ENCODE measurements around the gene BCAS1. TPM values are rescaled to one million over a fixed set of nuclear protein-coding genes. Genes with fewer than 3 reads are reported as not detected.
"Not testable (repeated sequence)": the region's sequence is repeated elsewhere in the genome, so short reads cannot be mapped to it uniquely, and the experiment has no call there.

The BCAS1 gene
- total RNA-seq, 2 experiments from 2014 or later, result 0.06 to 0.10 TPM

DNA sequence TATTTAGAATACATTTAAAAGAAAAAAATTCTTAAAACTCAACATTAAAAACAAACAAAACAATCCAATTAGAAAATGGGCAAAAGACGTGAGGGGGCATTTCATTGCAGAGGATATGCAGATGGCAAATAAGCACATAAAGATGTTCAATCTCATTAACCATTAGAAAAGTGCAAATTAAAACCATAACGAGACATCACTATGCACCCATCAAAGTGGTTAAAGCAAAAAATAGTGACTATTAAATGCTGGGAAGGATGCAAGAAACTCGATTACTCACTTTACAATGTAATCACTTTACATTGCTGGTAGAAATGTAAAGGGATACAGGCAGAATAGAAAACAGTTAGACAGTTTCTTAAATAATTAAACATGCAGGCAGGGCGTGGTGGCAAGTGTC lies 59.0 kb downstream of the BCAS1 start:
- H3K36me3 Mint-ChIP-seq, result no peaks in the 10 kb centered on the region
- H3K27ac Mint-ChIP-seq, result no peak overlapping the region
- no peak for DNase-seq
- no peaks in the 10 kb centered on the region for H3K4me1 Mint-ChIP-seq
- H3K4me3 Mint-ChIP-seq, result no peak overlapping the region
- H3K27me3 Mint-ChIP-seq, result no peaks in the 10 kb centered on the region
- no peaks in the 10 kb centered on the region for H3K9me3 Mint-ChIP-seq

GRCh38 chr20:54006216-54006615 lies 64.2 kb downstream of the BCAS1 start:
- DNase-seq, H3K4me3 Mint-ChIP-seq, H3K4me1 Mint-ChIP-seq, H3K36me3 Mint-ChIP-seq, H3K27ac Mint-ChIP-seq, H3K27me3 Mint-ChIP-seq: not testable (repeated sequence)
- H3K9me3 Mint-ChIP-seq, result peaks cover 11% of the 10 kb centered on the region

DNA sequence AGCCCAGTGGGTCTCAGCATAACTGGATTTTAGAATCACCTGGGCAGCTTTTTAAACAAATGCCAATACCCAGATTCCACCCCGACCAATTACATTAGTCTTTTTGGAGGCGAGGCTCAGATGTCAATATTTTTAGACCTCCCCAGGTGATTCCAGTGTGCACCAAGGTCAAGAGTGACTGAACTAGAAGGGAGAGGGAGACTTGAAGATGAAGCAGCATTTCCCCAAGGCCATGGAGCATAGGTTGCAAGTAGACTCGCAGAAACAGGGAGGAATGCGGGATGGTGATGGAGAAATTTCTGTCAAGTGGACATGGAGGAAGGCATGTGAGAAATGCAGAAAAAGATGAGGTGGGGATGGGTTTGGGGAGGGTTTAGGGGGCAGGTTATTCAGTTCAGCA lies 64.9 kb downstream of the BCAS1 start:
- peaks cover 7% of the 10 kb centered on the region for H3K36me3 Mint-ChIP-seq
- H3K4me3 Mint-ChIP-seq, result no peak overlapping the region
- peaks cover 3% of the 10 kb centered on the region for H3K27me3 Mint-ChIP-seq
- no peak for DNase-seq
- H3K27ac Mint-ChIP-seq, result no peak overlapping the region
- peaks cover 6% of the 10 kb centered on the region for H3K4me1 Mint-ChIP-seq
- peaks cover 16% of the 10 kb centered on the region for H3K9me3 Mint-ChIP-seq

GRCh38 chr20:54004445-54004844 lies 65.9 kb downstream of the BCAS1 start:
- H3K4me3 Mint-ChIP-seq, result no peak overlapping the region
- H3K4me1 Mint-ChIP-seq, result peaks cover 6% of the 10 kb centered on the region
- H3K36me3 Mint-ChIP-seq, result peaks cover 10% of the 10 kb centered on the region
- no peak overlapping the region for H3K27ac Mint-ChIP-seq
- peaks cover 20% of the 10 kb centered on the region for H3K9me3 Mint-ChIP-seq
- H3K27me3 Mint-ChIP-seq, result peaks cover 4% of the 10 kb centered on the region
- no peak for DNase-seq

- H3K4me1 Mint-ChIP-seq, result peaks cover 6% of the 10 kb centered on the region
- H3K4me3 Mint-ChIP-seq, result no peak overlapping the region
- DNase-seq, result no peak
- H3K27me3 Mint-ChIP-seq, result peaks cover 7% of the 10 kb centered on the region
- peaks cover 10% of the 10 kb centered on the region for H3K36me3 Mint-ChIP-seq
- H3K9me3 Mint-ChIP-seq, result peaks cover 20% of the 10 kb centered on the region
- no peak overlapping the region for H3K27ac Mint-ChIP-seq
Measured at GRCh38 chr20:54002741-54003140, 67.7 kb downstream of the BCAS1 start.

DNA sequence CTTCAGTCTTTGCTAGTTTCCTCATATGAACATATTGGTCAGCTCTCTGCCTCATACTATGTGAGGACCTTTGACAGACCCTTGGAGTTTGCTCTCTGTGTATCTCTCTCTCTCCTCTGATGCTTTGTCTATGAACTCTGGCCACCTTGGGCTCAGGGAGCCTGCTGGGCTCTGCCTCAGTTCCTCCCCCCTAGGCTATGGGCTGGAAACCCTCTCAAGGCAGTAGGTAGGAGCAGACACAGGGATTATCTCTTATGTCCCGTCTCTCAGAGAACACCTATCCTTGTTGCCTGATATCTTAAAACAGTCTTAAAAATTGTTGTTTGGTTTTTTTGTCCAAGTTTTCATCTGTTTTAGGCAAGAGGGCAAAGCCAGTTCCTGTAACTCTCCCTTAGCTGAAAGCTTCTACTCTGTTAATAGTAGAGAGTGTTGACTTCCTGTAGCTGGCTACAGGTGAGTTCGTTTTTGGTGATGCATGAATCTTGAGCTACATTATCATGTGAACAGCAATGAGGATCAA lies 68.3 kb downstream of the BCAS1 start:
- DNase-seq, result no peak
- Mint-ChIP-seq H3K4me3 (no peak overlapping the region), H3K36me3 (peaks cover 10% of the 10 kb centered on the region), H3K27me3 (peaks cover 7% of the 10 kb centered on the region), H3K4me1 (peaks cover 6% of the 10 kb centered on the region), H3K27ac (no peak overlapping the region), H3K9me3 (peaks cover 20% of the 10 kb centered on the region)

GRCh38 chr20:54000914-54001313 lies 69.5 kb downstream of the BCAS1 start:
- DNase-seq, result no peak
- Mint-ChIP-seq H3K4me1 (peaks cover 6% of the 10 kb centered on the region), H3K27me3 (peaks cover 11% of the 10 kb centered on the region), H3K4me3 (no peak overlapping the region), H3K9me3 (peaks cover 20% of the 10 kb centered on the region), H3K36me3 (peaks cover 10% of the 10 kb centered on the region), H3K27ac (no peak overlapping the region)

DNA sequence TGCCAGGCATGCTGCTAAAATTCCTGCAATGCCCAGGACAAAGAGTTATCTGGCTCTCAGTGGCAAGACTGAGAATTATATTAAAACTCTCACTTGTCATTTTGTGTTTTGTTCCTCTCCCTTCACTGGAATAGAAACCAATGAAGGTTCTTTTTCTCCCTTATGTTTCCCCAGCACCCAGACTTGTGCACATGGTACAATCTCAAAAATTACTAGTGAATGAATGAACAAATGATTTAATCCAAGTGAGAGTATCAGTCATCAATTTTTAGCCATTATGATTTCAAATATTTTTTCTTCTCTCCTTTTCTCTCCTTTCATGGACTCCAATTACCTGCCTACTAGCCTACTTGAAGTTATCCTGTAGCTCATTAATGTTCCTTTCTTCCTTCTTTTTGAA lies 70.1 kb downstream of the BCAS1 start:
- H3K27ac Mint-ChIP-seq, result no peak overlapping the region
- peaks cover 11% of the 10 kb centered on the region for H3K27me3 Mint-ChIP-seq
- peaks cover 6% of the 10 kb centered on the region for H3K4me1 Mint-ChIP-seq
- DNase-seq, result no peak
- H3K4me3 Mint-ChIP-seq, result no peak overlapping the region
- peaks cover 20% of the 10 kb centered on the region for H3K9me3 Mint-ChIP-seq
- peaks cover 10% of the 10 kb centered on the region for H3K36me3 Mint-ChIP-seq

- Mint-ChIP-seq H3K4me1 (peaks cover under 1% of the 10 kb centered on the region), H3K36me3 (peaks cover 10% of the 10 kb centered on the region), H3K4me3 (no peak overlapping the region), H3K27me3 (peaks cover 11% of the 10 kb centered on the region), H3K9me3 (peaks cover 20% of the 10 kb centered on the region), H3K27ac (no peak overlapping the region)
- no peak for DNase-seq
Measured at GRCh38 chr20:53999077-53999476, 71.3 kb downstream of the BCAS1 start.

DNA sequence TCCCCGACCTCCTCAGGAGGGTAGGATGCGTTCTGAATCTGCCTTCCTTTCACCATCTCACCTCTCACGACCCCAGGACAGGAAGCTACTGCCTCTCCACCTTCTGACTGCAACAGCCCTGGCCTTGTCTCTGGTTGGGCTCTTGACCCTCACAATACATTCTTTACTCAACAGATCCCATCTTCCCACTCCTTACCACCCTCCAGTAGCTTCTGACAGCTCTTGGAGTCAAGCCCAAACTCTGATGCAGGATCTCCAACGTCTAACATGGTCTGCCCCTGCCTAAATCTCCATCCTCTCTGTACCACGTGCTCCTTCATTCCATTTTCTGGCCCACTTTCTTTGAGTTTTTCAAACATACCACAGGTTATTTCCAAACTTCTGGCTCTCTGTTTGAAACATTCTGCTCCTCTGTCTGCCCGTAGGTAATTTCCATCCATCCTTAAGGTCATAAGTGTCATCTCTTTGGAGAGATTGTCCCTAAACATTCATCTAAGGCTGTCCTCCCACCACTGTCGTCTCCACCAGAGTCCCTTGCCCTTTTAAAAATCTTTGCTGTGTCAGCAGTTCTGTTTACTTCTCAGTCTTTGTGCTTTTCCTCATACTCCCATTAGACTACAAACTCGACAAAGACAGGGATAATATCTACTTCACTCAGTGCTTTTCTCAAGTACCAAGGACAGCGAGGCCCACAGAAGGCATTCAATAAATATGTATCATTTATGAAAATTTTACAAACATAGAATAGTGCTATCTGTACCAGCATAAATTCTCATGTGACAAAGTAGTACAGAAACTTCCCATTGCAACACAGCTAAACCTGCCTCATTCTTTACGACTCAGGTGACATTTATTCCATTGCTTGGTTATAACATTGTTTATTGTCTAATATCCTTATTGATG lies 73.6 kb downstream of the BCAS1 start:
- Mint-ChIP-seq H3K4me3 (no peak overlapping the region), H3K4me1 (no peaks in the 10 kb centered on the region), H3K27ac (no peak overlapping the region), H3K9me3 (peaks cover 15% of the 10 kb centered on the region), H3K27me3 (peaks cover 8% of the 10 kb centered on the region), H3K36me3 (peaks cover 4% of the 10 kb centered on the region)
- no peak for DNase-seq

DNA sequence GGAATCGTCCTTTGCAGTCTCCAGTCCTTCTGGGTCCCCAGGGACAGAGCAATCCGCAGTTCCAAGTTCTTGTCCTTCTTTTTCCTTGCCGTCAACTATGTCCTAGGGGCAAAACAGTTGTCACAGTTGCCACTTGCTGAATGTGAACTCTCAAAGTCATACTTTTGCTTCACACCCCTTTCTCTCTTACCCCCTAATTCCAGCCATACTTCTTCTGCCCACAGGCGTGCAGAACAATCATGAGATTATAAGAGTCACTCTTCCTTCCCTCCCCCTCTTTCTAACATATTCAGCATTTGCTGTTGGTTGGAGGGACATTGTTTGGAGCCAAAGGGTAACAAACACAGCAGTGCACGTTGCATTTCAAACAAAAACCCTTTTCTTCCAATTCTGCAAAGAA lies 74.4 kb downstream of the BCAS1 start:
- Mint-ChIP-seq H3K27me3 (peaks cover 11% of the 10 kb centered on the region), H3K27ac (no peak overlapping the region), H3K4me1 (no peaks in the 10 kb centered on the region), H3K36me3 (peaks cover 4% of the 10 kb centered on the region), H3K9me3 (peaks cover 7% of the 10 kb centered on the region), H3K4me3 (no peak overlapping the region)
- DNase-seq, result no peak

DNA sequence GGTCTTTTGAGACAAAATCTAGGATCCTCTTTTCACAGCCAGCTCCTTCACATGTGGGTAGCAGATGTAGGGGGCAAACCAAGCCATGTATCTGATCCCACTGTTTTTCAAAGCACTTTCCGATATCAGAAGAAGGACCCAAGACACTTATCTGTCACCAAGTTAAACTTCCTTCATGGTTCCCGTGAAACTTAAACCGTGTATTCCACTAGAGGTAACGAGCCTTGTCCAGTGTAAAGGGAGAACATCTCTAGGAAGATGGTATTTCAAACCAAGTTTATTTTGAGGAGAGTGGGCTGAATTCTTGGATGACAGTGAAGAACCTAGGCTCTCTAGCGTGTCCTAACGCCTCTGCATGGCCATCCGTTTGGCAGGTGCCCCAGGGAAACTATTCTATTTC lies 76.3 kb downstream of the BCAS1 start:
- DNase-seq, result no peak
- Mint-ChIP-seq H3K27ac (no peak overlapping the region), H3K4me1 (no peaks in the 10 kb centered on the region), H3K4me3 (no peak overlapping the region), H3K9me3 (no peaks in the 10 kb centered on the region), H3K36me3 (no peaks in the 10 kb centered on the region), H3K27me3 (peaks cover 7% of the 10 kb centered on the region)

- H3K4me3 Mint-ChIP-seq, result no peak overlapping the region
- no peak overlapping the region for H3K27ac Mint-ChIP-seq
- H3K27me3 Mint-ChIP-seq, result peaks cover 7% of the 10 kb centered on the region
- H3K36me3 Mint-ChIP-seq, result no peaks in the 10 kb centered on the region
- no peaks in the 10 kb centered on the region for H3K9me3 Mint-ChIP-seq
- no peaks in the 10 kb centered on the region for H3K4me1 Mint-ChIP-seq
- no peak for DNase-seq
Measured at GRCh38 chr20:53993310-53993709, 77.1 kb downstream of the BCAS1 start.

DNA sequence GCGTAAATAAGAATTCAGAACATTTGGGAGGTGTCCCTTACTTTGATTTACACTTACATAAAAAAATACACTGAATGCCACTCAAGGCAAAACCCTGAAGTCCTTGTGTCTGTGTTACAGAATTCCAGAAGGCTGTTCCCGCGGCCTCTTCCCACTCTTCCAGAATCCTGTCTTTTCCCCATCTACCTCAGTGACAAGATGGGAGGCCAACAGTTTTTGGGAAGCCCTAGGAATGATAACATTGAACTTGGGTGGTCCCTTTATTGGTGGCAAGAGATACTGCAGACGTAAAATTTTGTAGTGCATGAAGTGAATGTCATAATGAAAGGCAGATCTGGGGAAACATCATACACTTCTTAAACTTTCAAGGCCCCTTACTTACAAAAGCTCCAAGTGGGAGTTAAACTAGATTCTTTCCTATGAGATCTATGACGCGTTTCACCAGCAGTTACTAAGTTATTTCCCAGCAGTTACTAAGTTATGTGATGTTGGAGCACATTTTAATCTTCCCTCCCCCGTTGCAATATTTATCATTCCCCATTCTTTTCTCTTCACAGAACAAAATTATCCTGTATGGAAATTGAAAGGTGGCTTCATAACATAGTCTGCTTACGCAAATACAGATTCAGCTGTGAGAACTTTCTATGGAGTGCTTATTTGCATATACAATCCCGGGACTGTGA lies 79.5 kb downstream of the BCAS1 start:
- H3K4me1 Mint-ChIP-seq, result no peaks in the 10 kb centered on the region
- no peak overlapping the region for H3K4me3 Mint-ChIP-seq
- peaks cover 3% of the 10 kb centered on the region for H3K27me3 Mint-ChIP-seq
- no peak for DNase-seq
- no peaks in the 10 kb centered on the region for H3K36me3 Mint-ChIP-seq
- no peak overlapping the region for H3K27ac Mint-ChIP-seq
- H3K9me3 Mint-ChIP-seq, result no peaks in the 10 kb centered on the region

DNA sequence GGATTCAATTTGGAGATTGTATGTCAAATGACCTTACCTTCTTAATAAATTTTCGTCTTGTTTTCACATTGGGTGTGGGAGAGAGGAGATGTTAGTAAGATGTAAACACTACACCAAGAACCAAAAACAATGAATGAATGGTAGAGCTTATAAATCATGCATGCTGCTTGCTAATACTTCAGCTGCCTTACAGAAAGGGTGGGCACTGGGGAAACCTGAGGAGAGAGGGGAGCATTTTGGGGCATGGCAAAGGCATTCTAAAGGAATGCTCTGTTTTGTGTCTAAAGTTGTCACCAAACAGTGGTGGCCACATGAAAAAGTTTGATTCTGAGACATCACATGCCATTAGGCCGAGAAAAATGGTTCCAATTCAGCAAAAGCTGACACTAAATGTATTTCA lies 80.4 kb downstream of the BCAS1 start:
- Mint-ChIP-seq H3K4me3 (no peak overlapping the region), H3K27ac (no peak overlapping the region)
- no peak for DNase-seq

More for the DNA sequence above, 80.4 kb downstream of the BCAS1 start:
- H3K9me3 Mint-ChIP-seq, result no peaks in the 10 kb centered on the region
- H3K36me3 Mint-ChIP-seq, result no peaks in the 10 kb centered on the region
- H3K27me3 Mint-ChIP-seq, result peaks cover 3% of the 10 kb centered on the region
- peaks cover under 1% of the 10 kb centered on the region for H3K4me1 Mint-ChIP-seq
